Cerebellar nuclear complex (tissue), 1 donor: Measurements from ENCODE around the gene NBPF26.
"Not testable (repeated sequence)": the region's sequence is repeated elsewhere in the genome, so short reads cannot be mapped to it uniquely, and the experiment has no call there.

Experiments
- DNase-seq, 2 experiments: peaks; one replicate each; lab custom pipeline; 2025; lab: John Stamatoyannopoulos, UW

NBPF26 gene

DNA sequence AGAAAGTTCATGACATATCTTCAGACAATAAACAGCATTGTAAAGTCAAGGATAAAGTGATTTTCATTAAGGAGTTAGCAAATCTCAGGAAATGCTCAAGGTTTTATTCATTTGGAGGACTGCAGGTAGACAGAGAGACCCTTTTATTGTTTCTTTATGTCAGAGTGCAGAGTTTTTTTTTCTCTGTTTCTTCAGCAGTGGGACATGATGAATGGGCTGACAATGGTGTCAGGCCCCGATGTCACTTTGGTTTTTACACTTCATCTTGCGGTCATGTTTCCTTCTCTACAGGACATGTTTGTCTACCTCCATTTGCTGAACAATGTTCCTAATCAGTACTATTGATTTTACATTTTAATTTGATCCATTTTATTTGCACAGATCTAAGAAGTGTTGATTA is 134.4 kb downstream of the NBPF26 start:
- DNase-seq = not testable (repeated sequence)

DNA sequence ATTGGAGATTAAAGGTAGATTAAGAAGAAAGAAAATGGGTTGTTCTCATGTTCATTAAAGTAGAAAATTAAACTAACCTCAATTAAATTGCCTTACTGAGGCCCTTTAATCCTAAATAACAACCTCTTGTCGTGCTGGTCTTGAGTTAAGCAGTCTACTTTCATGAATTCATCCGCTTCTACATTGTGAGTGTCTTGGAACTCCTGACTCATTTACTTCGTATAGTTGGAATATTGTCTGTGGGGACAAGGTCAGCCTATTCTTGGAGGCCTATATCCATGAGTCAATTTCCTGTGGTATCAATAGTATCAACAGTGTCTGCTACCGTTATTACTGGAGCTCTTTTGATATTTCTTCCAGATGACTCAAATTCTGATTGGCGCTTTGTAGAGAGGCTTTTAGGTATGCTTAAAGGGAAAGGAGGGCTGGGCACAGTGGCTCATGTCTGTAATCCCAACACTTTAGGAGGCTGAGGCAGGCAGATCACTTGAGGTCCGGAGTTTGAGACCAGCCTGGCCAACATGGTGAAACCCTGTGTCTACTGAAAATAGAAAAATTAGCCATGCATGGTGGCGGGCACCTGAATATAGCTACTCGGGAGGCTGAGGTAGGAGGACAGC is 136.0 kb downstream of the NBPF26 start:
- DNase-seq = not testable (repeated sequence)

DNA sequence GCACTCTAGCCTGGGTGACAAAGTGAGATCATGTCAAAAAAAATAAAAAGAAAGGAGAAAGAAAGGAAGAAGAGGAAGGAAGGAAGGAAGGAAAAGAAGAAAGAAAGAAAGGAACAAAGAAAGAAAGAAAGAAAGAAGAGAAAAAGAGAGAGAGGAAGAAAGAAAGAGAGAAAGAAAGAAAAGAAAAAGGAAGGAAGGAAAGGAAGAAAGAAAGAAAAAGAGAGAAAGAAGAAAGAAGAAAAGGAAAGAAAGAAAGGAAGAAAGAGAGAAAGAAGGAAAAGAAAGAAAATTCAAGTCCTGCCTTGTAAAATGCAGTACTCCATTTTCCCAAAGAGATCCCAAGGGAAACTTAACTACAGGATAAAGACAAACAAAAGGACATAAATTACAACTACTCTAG is 154.5 kb downstream of the NBPF26 start:
- not testable (repeated sequence) for DNase-seq

DNA sequence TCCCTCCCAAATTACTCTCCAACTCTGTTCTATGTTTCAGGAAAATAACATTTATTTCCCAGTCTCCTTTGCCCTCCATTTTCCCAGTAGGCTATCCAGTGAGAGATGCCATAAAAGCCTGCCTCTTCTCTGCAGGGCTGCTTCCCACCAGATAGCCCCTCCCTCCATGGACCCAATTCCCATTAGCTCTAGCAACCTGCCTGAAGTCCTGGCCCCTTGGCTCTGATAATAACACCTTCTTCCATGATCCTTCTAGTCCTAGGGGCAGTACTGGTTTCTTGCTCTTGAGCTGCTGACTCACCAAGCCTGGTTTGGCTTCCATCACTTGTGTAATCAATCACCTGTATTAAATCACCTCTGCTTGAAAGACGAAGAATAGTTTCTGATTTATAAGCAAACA is 156.3 kb downstream of the NBPF26 start:
- DNase-seq = not testable (repeated sequence)

GRCh38 chr1:120881934-120882333 is 158.2 kb downstream of the NBPF26 start:
- DNase-seq = not testable (repeated sequence)
